Activated CD4-positive, CD25-positive, alpha-beta regulatory T cell (primary cell): ENCODE data around the gene ABCD1.
"Not testable (repeated sequence)": the region's sequence is repeated elsewhere in the genome, so short reads cannot be mapped to it uniquely, and the experiment has no call there.

Experiments used
- DNase-seq, 4 experiments: peaks; one replicate each; lab custom pipeline; 2025; lab: John Stamatoyannopoulos, UW

The ABCD1 gene

DNA sequence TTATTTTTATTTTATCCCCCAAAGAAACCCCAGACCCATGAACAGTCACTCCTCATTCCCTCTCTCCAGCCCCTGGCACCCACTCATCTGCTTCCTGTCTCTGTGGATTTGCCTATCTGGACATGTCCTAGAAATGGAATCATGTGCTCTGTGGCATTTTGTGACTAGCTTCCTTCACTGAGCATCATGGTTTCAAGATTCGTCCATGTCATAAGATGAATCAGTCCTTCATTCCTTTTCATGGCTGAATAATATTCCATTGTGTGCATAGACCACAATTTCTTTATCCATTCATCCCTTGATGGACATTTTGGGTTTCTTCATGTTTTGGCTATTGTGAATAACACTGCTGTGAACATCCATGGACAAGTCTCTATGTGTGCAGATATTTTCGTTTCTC is 10.2 kb downstream of the ABCD1 start:
- no peak for DNase-seq

DNA sequence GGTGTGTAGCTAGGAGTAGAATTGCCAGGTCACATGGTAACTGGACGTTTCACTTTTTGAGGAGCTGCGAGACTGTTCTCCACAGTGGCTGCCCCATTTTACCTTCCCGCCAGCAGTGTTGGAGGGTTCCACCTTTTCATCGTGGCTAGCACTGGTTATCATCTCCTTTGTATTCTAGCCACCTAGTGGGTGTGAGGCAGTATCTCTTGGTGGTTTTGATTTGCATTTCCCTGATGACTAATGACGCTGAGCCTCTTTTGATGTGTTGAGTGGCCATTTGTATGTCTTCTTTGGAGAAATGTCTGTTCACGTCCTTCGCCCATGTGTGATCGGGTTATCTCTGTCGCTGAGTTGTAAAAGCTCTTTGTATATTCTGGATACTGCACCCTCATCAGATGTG is 10.6 kb downstream of the ABCD1 start:
- no peak for DNase-seq

DNA sequence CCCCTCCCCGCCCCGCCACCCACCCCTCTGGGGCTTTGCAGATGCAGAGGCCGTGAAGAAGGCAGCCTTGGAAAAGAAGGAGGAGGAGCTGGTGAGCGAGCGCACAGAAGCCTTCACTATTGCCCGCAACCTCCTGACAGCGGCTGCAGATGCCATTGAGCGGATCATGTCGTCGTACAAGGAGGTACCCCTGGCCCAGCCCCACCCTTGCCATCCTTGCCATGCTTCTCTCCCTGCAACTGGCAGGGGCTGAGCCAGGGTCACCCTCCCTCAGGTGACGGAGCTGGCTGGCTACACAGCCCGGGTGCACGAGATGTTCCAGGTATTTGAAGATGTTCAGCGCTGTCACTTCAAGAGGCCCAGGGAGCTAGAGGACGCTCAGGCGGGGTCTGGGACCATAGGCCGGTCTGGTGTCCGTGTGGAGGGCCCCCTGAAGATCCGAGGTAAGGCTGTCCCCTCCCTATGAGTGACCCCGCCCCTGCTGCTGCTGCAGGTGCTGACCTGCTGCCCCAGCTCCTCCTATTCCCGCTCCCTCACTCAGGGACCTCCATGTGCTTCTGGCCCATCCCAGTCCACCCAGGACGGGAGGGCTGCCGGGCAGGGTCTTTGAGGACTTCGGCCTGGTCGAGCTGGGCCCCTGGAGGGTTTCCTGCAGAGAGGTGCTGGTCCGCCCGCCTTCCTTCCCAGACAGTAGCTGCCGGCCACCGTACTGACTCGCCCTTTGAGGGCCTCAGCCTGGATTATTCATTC is 11.6 kb downstream of the ABCD1 start:
- DNase-seq = no peak

DNA sequence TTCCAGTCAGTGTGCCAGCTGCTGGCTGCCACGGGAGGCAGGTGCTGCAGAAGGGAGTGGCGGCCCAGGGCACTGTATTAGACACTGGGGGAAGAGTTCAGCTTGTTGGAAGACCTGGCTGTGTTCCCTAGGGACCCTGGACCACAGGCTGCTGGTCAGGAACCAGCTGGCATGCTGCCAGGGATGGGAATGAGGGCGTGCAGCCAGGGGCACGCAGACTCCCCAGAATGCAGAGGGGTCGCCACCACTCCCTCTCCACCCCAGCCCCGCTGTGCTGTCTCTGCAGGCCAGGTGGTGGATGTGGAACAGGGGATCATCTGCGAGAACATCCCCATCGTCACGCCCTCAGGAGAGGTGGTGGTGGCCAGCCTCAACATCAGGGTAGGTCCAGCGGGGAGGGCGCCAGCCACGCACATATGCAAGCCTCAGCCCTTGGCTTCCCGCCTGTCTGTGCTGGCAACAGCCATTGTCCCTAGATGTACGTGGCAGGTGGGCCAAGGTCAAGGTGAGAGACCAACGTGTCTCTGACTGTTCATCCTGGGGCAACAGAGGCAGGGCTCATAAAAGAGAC is 12.3 kb downstream of the ABCD1 start:
- DNase-seq = no peak

DNA sequence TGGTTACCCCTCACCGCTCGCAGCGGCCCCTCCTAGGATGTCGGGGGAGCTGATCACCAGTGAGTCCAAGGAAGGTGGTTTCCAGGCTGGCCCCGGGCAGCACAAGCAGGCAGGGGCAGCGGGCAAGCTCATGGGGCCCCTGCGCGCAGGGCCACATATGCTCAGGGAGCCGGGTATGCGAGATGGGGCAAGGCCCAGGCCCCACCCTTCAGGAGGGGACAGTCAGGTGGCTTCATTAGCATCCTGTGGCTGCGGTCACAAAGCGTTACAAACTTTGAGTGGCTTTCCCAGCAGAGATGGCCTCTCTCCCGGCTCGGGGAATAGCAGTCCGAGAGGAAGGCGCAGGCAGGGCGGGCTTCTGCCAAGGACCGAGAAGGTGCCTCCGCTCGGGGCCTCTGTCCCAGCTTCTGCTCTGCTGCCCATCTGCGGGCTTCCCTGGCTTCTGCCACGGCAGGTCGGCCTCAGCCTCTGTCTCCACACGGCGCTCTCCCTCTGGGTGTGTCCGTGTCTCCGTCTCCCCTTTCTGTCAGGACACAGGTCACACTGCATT is 13.5 kb downstream of the ABCD1 start:
- no peak for DNase-seq

DNA sequence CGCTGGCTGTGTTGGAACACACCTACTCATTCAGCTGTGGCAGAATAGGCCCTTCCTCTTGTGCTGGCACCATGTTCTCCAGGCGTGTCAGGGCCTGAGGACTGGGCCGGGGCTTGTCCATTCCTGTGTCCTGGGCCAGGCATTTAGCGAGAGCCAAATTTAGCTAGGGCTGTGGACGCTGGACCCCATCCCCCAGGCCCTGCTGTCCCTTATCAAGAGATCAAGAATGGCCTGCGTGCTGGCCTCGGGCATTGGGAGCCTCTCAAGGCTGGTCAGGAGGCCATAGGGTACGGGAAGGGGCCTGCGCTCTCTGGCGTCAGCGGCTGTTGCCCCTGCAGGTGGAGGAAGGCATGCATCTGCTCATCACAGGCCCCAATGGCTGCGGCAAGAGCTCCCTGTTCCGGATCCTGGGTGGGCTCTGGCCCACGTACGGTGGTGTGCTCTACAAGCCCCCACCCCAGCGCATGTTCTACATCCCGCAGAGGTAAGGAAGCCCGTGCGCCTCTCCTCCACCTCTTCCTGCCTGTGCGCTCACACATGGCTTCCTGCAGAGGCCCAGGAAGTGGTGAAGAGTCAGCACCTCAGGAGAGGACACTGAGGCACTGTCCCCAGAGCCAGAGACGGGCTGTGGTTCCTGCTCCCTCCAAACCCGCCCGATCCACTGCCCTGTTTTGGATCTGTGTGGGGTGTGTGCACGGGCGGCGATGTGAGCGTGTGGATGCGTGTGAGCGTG is 15.3 kb downstream of the ABCD1 start:
- no peak for DNase-seq

DNA sequence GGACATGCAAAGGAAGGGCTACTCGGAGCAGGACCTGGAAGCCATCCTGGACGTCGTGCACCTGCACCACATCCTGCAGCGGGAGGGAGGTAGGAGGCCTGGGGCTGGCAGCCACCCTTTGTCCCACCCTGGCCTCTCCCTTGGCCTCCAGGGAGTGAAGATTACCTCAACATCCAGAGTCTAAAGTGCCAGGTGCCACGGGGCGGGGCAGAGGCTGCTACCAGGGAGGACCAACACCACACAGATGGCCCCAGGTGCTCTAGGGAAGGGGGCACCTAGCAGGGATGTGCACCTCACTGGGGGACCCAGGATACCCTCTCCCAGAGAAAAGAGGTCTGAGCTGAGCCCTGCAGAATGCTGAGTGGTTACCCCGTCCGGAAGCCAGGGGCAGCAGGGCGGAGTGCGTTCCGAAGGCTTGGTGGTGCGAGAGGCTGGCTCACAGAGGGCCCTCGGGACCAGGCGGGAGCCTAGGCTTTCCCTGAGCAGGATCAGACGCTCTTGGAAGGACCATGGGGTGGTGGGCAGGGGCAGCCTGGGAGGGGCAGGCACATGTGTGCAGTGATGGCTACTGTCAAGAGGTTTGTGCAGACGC is 16.1 kb downstream of the ABCD1 start:
- DNase-seq = no peak

DNA sequence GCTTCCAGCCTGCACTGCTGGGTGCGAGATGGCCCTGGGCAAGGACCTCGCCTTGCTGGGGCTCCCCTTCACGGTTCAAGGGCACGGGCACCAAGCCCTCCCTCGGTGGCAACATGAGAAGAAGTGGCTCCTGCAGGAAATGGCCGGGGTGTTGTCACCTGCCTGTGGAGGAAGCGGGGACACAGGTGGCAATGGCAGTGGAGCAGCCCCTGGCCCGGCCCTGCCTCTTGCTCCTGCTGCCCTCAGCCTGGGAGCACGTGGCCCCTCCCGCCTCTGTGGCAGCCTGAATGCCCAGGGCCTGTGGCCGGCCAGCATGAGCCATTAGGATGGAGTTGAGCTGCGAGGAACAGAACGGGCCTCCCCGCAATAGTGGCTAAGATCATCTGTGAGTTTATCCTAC is 16.8 kb downstream of the ABCD1 start:
- no peak for DNase-seq

DNA sequence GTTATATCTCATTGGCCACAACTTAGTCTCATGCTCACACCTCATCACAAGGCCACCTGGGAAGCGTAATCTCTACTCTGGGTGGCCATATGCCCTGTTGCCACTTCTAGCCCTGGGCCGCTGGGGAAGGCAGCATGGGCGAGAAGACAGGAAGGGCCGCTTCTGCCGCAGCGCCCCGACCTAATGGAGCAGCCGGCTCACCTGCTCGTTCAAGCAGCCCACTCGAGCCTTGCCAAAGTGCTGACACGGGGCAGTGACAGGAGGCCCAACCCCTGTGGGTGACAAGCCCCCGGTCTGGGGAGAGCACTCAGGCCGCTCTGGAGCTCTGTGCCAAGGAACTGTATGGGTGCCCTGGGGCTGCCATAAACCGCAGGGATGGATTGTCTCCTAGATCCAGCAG is 17.5 kb downstream of the ABCD1 start:
- DNase-seq = not testable (repeated sequence)

DNA sequence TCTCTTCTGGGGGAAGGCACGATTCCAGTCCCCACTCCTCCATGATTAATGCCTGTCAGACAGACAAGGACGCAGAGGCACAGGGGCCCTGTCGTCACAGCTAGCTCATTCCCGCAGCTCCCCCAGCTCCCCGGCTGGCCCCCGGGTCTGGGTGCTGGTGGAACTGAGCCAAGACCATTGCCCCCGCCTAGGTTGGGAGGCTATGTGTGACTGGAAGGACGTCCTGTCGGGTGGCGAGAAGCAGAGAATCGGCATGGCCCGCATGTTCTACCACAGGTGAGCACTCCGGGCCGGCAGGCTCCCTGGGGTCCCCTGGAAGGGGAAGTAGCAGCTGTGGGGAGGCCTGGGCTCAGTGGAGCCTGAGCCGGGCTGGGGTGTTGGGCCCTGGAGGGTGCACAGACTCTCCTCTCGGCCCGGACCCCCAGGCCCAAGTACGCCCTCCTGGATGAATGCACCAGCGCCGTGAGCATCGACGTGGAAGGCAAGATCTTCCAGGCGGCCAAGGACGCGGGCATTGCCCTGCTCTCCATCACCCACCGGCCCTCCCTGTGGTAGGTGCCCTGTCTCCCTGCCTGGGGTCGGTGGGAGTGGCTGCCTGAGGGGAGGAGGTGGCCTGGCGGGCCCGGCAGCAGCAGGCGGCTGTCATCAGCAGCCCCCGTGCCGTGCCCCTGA is 18.3 kb downstream of the ABCD1 start:
- not testable (repeated sequence) for DNase-seq

DNA sequence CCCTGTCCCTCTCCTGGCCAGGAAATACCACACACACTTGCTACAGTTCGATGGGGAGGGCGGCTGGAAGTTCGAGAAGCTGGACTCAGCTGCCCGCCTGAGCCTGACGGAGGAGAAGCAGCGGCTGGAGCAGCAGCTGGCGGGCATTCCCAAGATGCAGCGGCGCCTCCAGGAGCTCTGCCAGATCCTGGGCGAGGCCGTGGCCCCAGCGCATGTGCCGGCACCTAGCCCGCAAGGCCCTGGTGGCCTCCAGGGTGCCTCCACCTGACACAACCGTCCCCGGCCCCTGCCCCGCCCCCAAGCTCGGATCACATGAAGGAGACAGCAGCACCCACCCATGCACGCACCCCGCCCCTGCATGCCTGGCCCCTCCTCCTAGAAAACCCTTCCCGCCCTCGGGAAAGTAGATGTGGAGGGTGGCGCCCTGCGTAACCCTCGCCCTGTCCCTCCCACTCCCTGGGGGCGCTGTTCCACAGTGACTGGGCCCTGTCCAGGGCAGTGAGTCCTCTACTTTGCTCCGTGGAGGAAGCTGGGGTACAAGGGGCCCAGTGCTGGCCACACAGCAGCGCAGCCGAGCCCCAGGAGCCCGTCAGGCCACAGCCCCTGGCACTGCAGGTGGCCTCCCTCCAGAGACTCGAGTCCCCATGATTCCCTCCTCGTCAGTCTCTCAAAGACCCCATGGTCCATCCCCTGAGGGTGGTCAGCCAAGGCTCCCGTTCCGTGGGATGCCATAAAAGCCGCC is 19.0 kb downstream of the ABCD1 start:
- DNase-seq = not testable (repeated sequence)

DNA sequence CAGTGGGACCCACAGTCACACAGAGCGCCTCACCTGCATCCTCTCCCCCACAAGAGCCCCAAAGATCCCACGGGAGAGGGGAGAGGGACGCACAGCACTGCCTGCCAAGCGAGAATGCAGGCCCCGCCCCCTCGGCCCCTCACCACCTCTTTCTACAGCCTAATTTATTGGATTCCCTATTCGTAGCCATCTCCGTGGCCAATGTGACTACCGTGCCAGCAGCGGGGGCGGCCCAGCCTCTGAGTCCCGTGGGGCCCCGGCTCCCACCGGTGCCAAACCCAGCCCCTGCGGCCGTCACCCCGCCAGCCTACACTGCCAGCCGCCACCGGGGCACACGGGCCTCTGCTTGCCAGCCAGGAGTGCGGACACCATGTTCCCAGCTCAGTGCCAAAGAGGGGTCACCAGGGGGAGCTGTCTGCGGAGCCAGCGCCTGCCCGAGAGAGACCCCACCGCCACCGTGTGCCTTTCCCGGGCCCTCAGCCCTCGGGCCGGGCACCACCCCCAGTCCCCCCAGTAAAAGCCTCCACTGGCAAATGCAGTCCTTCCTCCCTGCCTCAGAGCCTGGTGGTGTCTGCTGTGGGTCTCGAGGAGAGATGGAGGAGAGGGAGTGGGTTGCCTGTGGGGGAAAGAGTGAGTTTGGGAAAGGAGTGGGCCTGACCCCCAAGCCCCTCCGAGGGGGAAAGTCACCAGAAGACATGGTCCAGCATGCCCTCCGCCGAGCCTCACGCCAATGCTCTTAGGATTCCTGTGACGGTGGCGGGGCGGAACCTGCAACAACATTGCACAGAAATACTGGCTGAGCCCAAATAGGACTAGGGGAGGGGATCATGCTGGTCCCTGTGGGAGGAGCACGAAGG is 19.8 kb downstream of the ABCD1 start:
- no peak for DNase-seq

DNA sequence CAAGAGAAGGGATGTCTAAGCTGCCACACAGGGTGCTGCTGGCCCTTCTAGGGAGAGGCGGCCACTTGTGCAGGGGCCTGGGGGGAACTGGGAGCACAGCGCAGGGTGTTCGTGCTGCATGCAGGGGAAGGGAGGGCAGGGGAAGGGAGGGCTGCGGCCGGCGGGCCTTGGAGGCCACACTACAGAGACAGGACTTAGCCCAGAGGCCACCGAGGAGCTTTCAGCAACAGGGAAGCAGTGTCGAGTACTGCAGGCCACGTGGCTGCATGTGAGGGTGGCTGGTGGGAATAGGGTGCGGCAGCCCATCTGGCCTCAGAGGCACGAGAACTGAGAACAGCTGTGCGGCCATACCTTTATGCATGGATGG is 20.4 kb downstream of the ABCD1 start:
- not testable (repeated sequence) for DNase-seq

DNA sequence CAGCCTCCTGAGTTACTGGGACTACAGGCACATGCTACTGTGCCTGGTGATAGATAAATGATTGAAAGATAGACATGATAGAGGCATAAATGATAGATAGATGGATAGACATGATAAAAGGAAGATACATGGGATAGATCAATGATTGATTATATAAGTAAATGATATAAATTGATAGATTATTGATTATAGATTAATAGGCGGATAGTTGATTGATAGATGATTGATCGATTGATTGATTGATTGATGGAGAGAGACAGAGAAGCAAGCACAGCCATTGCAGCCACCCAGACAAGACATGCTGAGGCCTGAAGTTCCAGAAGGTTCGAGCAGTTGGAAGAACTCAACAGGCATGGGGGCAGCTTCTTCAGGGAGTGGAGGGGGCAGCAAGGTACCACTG is 21.7 kb downstream of the ABCD1 start:
- no peak for DNase-seq

DNA sequence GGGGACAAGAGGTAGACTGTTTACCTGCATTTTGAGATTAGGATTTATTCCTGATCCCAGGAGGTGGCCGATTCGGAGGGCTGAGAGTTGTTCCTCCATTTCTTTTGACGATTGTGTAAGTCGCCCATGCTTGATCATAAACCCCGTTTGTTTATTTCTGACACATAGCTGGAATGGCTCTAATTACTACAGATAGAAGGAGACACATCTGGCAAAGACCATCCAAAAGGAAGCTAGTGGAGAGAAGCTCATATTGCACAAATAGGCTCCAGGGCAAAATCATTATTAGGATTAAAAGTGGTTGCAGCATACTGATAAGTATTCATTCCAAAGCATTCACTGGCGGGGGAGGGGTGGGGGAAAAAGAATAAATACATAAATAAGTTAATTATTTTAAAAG is 22.3 kb downstream of the ABCD1 start:
- not testable (repeated sequence) for DNase-seq

DNA sequence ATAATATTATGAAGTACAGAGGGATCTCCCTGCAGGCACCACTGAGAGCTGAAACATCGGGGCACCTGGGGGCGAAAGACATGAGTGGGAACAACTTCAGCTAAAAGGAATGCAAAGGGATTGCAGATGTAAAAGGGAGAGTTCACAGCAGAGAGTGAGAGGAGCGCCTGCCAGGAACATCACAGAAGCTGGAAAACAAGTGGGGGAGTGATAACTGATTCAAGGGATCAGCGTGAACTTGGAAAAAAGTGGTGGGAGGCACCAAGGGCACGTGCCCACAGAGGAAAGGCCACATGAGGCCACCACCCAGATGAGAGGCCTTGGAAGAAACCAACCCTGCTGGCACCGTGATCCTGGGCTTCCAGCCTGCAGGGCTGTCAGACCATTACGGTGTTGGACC is 24.4 kb downstream of the ABCD1 start:
- DNase-seq = not testable (repeated sequence)

DNA sequence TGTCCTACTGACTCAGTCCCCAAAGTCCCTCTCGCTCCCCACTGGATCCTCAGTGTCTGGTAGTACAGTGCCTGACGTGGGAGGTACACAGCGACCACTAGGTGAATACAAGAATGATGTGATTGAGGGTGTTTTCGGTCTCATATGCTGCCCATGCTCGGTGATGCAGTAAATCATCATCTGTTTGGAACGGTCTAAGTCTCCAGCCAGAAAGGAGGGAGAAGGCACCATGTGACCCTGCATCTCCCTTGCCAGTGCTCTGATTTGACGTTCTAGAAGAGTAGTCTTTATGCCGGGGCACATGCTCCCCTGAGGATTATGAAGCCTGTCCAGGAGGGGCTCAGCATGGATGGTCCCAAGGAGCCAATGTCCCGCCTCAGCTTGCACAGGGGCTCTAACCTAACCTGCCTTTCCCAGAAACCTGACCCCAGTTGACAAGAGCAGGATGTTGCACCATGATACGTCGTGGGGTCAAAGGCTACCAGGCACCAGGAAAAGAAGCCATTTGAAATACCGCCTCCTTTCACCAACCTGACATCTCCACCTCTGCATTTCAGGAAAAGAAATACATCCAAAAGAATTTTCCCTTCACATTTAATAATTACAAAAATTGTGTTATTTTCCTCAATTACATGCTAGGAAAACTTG is 25.6 kb downstream of the ABCD1 start:
- DNase-seq = no peak

DNA sequence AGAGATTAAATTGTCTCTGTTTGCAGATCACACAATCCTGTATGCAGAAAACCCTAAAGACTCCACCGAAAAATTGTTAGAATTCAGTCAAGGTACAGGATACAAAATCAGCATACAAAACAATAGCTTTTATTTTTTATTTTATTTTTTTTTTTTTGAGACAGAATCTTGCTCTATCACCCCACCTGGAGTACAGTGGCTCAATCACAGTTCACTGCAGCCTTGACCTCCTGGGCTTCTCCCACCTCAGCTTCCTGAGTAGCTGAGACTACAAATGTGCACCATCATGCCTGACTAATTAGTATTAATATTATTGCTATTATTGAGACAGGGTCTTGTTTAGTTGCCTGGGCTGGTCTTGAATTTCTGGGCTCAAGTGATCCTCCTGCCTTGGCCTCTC is 30.5 kb downstream of the ABCD1 start:
- no peak for DNase-seq

DNA sequence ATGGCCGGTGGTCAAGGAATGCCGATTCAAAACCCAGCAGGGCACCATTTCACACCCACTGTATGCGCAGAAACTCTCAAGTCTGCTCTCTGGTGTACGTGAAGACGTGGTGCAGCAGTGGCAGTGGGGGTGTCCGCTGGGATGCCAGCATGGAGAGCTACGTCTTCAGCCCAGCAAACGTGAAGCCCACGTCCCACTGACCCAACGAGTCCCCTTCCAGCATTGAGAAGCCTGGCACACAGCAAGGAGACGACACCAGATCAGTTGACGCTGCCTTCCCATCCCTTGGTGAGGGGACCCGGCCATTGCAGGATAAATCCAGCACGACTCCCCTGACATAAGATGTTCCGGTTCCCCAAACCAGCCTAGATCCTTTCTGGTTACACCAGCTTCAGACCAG is 37.2 kb downstream of the ABCD1 start:
- DNase-seq = no peak

DNA sequence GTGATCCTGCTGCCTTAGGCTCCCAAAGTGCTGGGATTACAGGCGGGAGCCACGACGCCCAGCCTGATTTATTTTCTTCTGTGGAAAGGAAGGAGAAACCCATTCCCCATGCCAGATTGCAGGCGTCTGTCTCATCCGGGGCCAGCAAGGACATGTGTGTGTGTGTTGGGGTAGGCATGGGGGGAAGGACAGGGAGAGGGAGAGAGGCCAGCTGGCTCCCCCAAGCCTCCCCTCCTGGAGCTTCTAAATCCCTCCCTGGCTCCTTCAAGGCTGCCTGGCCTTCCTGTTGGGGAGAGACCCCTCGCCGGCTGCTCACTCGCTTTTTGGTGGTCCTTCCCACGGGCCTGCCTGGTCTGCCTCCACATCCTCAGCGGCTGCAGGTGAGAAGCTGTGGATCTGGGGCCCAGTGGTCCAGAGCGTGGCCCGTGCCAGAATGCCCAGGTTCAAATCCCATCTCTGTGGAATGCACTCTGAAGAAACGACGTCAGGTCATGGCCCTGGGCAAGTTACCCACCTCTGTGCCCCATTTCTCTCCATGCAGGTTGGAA is 38.0 kb downstream of the ABCD1 start:
- no peak for DNase-seq
